Hematopoietic multipotent progenitor cell treated with erythropoietin and hydrocortisone succinate and interleukin-3 and kit ligand, for 15 days (in vitro differentiated cells): ENCODE measurements around the gene CRLF3.
"Not testable (repeated sequence)": the region's sequence is repeated elsewhere in the genome, so short reads cannot be mapped to it uniquely, and the experiment has no call there.

Source experiments
- DNase-seq: peaks from one replicate; pipeline ENCODE4 v3.0.0-alpha.2; 2015; ENCODE audit warnings: low spot score

The CRLF3 gene

DNA sequence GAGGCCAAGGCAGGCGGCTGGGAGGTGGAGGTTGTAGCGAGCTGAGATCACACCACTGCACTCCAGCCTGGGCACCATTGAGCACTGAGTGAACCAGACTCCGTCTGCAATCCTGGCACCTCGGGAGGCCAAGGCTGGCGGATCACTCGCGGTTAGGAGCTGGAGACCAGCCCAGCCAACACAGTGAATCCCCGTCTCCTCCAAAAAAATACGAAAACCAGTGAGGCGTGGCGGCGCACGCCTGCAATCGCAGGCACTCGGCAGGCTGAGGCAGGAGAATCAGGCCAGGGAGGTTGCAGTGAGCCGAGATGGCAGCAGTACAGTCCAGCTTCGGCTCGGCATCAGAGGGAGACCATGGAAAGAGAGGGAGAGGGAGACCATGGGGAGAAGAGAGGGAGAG, 88.1 kb downstream of the CRLF3 start:
- not testable (repeated sequence) for DNase-seq

- DNase-seq: not testable (repeated sequence)
These were observed 88.8 kb downstream of the CRLF3 start for GRCh38 chr17:30735644-30736043.

- DNase-seq: not testable (repeated sequence)
These were observed 89.3 kb downstream of the CRLF3 start for GRCh38 chr17:30735206-30735605.

- not testable (repeated sequence) for DNase-seq
These were observed 90.3 kb downstream of the CRLF3 start for GRCh38 chr17:30734153-30734552.
